WTC11 (cell line): ENCODE measurements around the gene IQSEC1. TPM values are rescaled to one million over a fixed set of nuclear protein-coding genes. Genes with fewer than 3 reads are reported as not detected.

Experiments
- ATAC-seq: fragments of 200-7000 bp; cut with Tn5 transposase; 2 replicates; pipeline ENCODE4 v1.10.0; 2021; ENCODE audit warnings: mild to moderate bottlenecking, moderate library complexity
- CTCF ChIA-PET: fragments of 300-600 bp; sonication (Branson Sonifier 250); formaldehyde crosslinking; loops from one replicate; lab custom pipeline; 2021; ENCODE audit warnings: antibody characterized with exemption; lab: Charles Lee
- POLR2A ChIA-PET: fragments of 350-600 bp; sonication (Branson Sonifier 250); formaldehyde crosslinking; loops from one replicate; lab custom pipeline; 2021; ENCODE audit warnings: antibody characterized with exemption; lab: Charles Lee
- DNase-seq: peaks from one replicate; pipeline ENCODE4 v3.0.0; 2021; ENCODE audit warnings: low spot score
- H3K27ac Mint-ChIP-seq: 2 replicates; pipeline ENCODE4 v1.8.0; 2021; ENCODE audit warnings: mixed read lengths
- H3K27me3 Mint-ChIP-seq: 2 replicates; pipeline ENCODE4 v1.8.0; 2021; ENCODE audit warnings: low read depth, mild to moderate bottlenecking, moderate library complexity, mixed read lengths
- H3K36me3 Mint-ChIP-seq: 2 replicates; pipeline ENCODE4 v1.8.0; 2021; ENCODE audit warnings: mixed read lengths
- H3K4me1 Mint-ChIP-seq: 2 replicates; pipeline ENCODE4 v1.8.0; 2022; ENCODE audit warnings: mixed read lengths
- H3K4me3 Mint-ChIP-seq: 2 replicates; pipeline ENCODE4 v1.8.0; 2021; ENCODE audit warnings: mild to moderate bottlenecking, moderate library complexity, mixed read lengths
- H3K9me3 Mint-ChIP-seq: 2 replicates; pipeline ENCODE4 v1.8.0; 2021; ENCODE audit warnings: mixed read lengths
- CREM ChIP-seq: sonication (generic); formaldehyde crosslinking; IDR thresholded peaks from 2 replicates; pipeline ENCODE4 v1.8.1; 2022; ENCODE audit warnings: mild to moderate bottlenecking, missing genetic modification reagents, moderate library complexity
- FOXJ3 ChIP-seq: sonication (generic); formaldehyde crosslinking; IDR thresholded peaks from 2 replicates; pipeline ENCODE4 v1.9.0; 2021; ENCODE audit warnings: missing genetic modification reagents, mild to moderate bottlenecking, borderline replicate concordance
- GABPB1 ChIP-seq: sonication (generic); formaldehyde crosslinking; IDR thresholded peaks from 2 replicates; pipeline ENCODE4 v1.8.1; 2023; ENCODE audit warnings: mild to moderate bottlenecking, missing genetic modification reagents
- MYBL2 ChIP-seq: sonication (generic); formaldehyde crosslinking; IDR thresholded peaks from 2 replicates; pipeline ENCODE4 v1.8.1; 2023; ENCODE audit warnings: mild to moderate bottlenecking, moderate library complexity, missing genetic modification reagents
- NFE2L1 ChIP-seq: sonication (generic); formaldehyde crosslinking; IDR thresholded peaks from 2 replicates; pipeline ENCODE4 v1.8.1; 2023; ENCODE audit warnings: missing genetic modification reagents
- NR2C2 ChIP-seq: sonication (generic); formaldehyde crosslinking; IDR thresholded peaks from 2 replicates; pipeline ENCODE4 v1.8.0; 2022; ENCODE audit warnings: mild to moderate bottlenecking, missing genetic modification reagents
- NR3C1 ChIP-seq: sonication (generic); formaldehyde crosslinking; conservative IDR thresholded peaks from 2 replicates; pipeline ENCODE4 v1.8.1; 2023; ENCODE audit warnings: low read depth, mild to moderate bottlenecking, missing genetic modification reagents
- SMAD4 ChIP-seq: sonication (generic); formaldehyde crosslinking; IDR thresholded peaks from 2 replicates; pipeline ENCODE4 v1.8.0; 2022; ENCODE audit warnings: mild to moderate bottlenecking, missing genetic modification reagents
- SOX15 ChIP-seq: fragments of 250-450 bp; sonication (Bioruptor Pico); IDR thresholded peaks from 2 replicates; pipeline ENCODE4 v1.9.0; 2021; ENCODE audit warnings: mild to moderate bottlenecking
- TCF7 ChIP-seq: sonication (generic); formaldehyde crosslinking; IDR thresholded peaks from 2 replicates; pipeline ENCODE4 v1.8.0; 2022; ENCODE audit warnings: mild to moderate bottlenecking, low read depth, missing genetic modification reagents, moderate library complexity
- ZNF416 ChIP-seq: fragments of 250-450 bp; sonication (Bioruptor Pico); IDR thresholded peaks from 2 replicates; pipeline ENCODE4 v1.9.0; 2021; ENCODE audit warnings: mild to moderate bottlenecking, inconsistent platforms
- ZNF423 ChIP-seq: fragments of 250-450 bp; sonication (Bioruptor Pico); IDR thresholded peaks from 2 replicates; pipeline ENCODE4 v2.1.2; 2022; ENCODE audit warnings: mild to moderate bottlenecking, moderate library complexity
- total RNA-seq: library from RNA; stranded (reverse); gene quantifications from 3 replicates; pipeline ENCODE4 v1.2.3, GENCODE V29; 2021
- TF ChIP-seq, protein P1 (sequence below): fragments of 250-450 bp; sonication (Bioruptor Pico); IDR thresholded peaks from 2 replicates; pipeline ENCODE4 v1.9.0; 2021; ENCODE audit warnings: mild to moderate bottlenecking
- TF ChIP-seq, protein P2 (sequence below): sonication (generic); formaldehyde crosslinking; IDR thresholded peaks from 2 replicates; pipeline ENCODE4 v1.8.0; 2023; ENCODE audit warnings: missing genetic modification reagents
- TF ChIP-seq, protein P3 (sequence below): sonication (generic); formaldehyde crosslinking; IDR thresholded peaks from 2 replicates; pipeline ENCODE4 v1.8.1; 2023; ENCODE audit warnings: mild to moderate bottlenecking, moderate library complexity, missing genetic modification reagents
- TF ChIP-seq, protein P4 (sequence below): fragments of 250-450 bp; sonication (Bioruptor Pico); IDR thresholded peaks from 2 replicates; pipeline ENCODE4 v2.1.2; 2022; ENCODE audit warnings: mild to moderate bottlenecking, moderate library complexity
- TF ChIP-seq, protein P5 (sequence below): sonication (generic); formaldehyde crosslinking; IDR thresholded peaks from 2 replicates; pipeline ENCODE4 v1.8.1; 2023; ENCODE audit warnings: mild to moderate bottlenecking, missing genetic modification reagents, borderline replicate concordance

IQSEC1 gene
- total RNA-seq, 1 experiment from 2014 or later = 35.0 TPM

DNA sequence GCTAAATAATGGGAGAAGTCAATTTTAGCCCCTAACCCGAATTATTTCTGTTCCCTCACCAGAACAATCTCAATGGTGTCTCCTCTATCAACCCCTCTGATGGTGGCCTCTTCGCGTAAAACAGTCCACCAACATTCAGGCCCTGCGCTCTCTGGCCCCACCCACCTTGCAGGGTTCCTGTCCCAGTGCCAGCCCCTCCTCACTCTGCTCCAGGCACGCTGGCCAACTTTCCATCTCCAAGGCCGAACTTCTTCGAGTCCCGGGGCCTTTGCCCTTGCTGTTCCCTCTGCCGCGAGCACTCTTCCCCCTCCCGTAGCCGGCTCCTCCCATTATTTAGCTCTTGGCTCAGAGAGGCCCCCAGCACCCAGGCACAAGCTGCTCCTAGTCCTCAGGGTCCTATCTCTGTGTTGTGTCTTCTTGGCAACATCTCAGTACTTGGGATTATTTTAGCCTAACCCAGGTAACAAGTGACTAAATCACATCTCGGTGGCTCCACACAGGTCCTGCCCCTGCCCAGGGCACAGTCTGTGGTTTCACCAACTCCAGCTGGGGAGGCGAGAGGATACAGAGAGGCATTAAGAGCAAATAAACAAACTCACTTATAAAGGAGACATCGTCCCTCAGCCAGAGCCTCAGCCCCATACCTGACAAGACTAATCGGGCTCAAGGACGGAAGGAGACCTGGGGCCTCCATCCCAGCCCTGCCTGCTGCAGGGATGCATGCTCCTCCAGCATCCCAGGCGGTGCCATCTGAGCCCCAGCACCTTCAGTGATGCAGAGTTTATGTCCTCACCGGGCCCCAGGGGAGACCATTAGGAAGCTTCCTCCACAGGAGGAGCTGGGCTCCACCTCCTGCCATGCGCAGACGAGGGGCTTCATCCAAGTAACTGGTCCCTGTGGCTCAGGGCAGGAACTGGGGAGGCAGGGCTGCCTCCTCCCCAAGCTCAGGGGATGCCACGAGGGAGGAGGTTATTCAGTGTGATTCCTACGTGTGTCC is 19.7 kb upstream of the IQSEC1 start:
- DNase-seq (no peak), ATAC-seq (peak; percentile 17)
- ChIA-PET POLR2A (no interaction called here), CTCF (interaction anchor here (0.8 to 3.4 kb wide), 60 partner anchors 10 to 561 kb away, joined by 3 to 44 read pairs (median 6); partner anchors contain the start of gene NUP210)
- Mint-ChIP-seq H3K27me3 (no peaks in the 10 kb centered on the region), H3K4me1 (peaks cover 21% of the 10 kb centered on the region), H3K27ac (no peak overlapping the region), H3K4me3 (no peak overlapping the region), H3K36me3 (no peaks in the 10 kb centered on the region), H3K9me3 (no peaks in the 10 kb centered on the region)
- TF ChIP-seq ZNF416 = no peak
- no peak for TF ChIP-seq FOXJ3 (CRISPR knock-in tag)
- TF ChIP-seq NR2C2 (CRISPR knock-in tag) = no peak
- TF ChIP-seq, protein P1, sequence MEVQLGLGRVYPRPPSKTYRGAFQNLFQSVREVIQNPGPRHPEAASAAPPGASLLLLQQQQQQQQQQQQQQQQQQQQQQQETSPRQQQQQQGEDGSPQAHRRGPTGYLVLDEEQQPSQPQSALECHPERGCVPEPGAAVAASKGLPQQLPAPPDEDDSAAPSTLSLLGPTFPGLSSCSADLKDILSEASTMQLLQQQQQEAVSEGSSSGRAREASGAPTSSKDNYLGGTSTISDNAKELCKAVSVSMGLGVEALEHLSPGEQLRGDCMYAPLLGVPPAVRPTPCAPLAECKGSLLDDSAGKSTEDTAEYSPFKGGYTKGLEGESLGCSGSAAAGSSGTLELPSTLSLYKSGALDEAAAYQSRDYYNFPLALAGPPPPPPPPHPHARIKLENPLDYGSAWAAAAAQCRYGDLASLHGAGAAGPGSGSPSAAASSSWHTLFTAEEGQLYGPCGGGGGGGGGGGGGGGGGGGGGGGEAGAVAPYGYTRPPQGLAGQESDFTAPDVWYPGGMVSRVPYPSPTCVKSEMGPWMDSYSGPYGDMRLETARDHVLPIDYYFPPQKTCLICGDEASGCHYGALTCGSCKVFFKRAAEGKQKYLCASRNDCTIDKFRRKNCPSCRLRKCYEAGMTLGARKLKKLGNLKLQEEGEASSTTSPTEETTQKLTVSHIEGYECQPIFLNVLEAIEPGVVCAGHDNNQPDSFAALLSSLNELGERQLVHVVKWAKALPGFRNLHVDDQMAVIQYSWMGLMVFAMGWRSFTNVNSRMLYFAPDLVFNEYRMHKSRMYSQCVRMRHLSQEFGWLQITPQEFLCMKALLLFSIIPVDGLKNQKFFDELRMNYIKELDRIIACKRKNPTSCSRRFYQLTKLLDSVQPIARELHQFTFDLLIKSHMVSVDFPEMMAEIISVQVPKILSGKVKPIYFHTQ = no peak
- TF ChIP-seq, protein P2, sequence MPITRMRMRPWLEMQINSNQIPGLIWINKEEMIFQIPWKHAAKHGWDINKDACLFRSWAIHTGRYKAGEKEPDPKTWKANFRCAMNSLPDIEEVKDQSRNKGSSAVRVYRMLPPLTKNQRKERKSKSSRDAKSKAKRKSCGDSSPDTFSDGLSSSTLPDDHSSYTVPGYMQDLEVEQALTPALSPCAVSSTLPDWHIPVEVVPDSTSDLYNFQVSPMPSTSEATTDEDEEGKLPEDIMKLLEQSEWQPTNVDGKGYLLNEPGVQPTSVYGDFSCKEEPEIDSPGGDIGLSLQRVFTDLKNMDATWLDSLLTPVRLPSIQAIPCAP (CRISPR knock-in tag) = no peak
- TF ChIP-seq CREM (CRISPR knock-in tag) = no peak
- TF ChIP-seq SMAD4 (CRISPR knock-in tag) = no peak
- TF ChIP-seq ZNF423 (CRISPR knock-in tag) = no peak
- TF ChIP-seq, protein P3, sequence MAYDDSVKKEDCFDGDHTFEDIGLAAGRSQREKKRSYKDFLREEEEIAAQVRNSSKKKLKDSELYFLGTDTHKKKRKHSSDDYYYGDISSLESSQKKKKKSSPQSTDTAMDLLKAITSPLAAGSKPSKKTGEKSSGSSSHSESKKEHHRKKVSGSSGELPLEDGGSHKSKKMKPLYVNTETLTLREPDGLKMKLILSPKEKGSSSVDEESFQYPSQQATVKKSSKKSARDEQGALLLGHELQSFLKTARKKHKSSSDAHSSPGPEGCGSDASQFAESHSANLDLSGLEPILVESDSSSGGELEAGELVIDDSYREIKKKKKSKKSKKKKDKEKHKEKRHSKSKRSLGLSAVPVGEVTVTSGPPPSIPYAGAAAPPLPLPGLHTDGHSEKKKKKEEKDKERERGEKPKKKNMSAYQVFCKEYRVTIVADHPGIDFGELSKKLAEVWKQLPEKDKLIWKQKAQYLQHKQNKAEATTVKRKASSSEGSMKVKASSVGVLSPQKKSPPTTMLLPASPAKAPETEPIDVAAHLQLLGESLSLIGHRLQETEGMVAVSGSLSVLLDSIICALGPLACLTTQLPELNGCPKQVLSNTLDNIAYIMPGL (CRISPR knock-in tag) = no peak
- no peak for TF ChIP-seq GABPB1 (CRISPR knock-in tag)
- TF ChIP-seq NR3C1 (CRISPR knock-in tag) = no peak
- TF ChIP-seq, protein P4, sequence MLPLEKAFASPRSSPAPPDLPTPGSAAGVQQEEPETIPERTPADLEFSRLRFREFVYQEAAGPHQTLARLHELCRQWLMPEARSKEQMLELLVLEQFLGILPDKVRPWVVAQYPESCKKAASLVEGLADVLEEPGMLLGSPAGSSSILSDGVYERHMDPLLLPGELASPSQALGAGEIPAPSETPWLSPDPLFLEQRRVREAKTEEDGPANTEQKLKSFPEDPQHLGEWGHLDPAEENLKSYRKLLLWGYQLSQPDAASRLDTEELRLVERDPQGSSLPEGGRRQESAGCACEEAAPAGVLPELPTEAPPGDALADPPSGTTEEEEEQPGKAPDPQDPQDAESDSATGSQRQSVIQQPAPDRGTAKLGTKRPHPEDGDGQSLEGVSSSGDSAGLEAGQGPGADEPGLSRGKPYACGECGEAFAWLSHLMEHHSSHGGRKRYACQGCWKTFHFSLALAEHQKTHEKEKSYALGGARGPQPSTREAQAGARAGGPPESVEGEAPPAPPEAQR (CRISPR knock-in tag) = no peak
- no peak for TF ChIP-seq SOX15
- no peak for TF ChIP-seq MYBL2 (CRISPR knock-in tag)
- TF ChIP-seq, protein P5, sequence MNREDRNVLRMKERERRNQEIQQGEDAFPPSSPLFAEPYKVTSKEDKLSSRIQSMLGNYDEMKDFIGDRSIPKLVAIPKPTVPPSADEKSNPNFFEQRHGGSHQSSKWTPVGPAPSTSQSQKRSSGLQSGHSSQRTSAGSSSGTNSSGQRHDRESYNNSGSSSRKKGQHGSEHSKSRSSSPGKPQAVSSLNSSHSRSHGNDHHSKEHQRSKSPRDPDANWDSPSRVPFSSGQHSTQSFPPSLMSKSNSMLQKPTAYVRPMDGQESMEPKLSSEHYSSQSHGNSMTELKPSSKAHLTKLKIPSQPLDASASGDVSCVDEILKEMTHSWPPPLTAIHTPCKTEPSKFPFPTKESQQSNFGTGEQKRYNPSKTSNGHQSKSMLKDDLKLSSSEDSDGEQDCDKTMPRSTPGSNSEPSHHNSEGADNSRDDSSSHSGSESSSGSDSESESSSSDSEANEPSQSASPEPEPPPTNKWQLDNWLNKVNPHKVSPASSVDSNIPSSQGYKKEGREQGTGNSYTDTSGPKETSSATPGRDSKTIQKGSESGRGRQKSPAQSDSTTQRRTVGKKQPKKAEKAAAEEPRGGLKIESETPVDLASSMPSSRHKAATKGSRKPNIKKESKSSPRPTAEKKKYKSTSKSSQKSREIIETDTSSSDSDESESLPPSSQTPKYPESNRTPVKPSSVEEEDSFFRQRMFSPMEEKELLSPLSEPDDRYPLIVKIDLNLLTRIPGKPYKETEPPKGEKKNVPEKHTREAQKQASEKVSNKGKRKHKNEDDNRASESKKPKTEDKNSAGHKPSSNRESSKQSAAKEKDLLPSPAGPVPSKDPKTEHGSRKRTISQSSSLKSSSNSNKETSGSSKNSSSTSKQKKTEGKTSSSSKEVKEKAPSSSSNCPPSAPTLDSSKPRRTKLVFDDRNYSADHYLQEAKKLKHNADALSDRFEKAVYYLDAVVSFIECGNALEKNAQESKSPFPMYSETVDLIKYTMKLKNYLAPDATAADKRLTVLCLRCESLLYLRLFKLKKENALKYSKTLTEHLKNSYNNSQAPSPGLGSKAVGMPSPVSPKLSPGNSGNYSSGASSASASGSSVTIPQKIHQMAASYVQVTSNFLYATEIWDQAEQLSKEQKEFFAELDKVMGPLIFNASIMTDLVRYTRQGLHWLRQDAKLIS (CRISPR knock-in tag) = no peak
- TF ChIP-seq NFE2L1 = no peak
- TF ChIP-seq TCF7 (CRISPR knock-in tag) = no peak
